HFF-Myc (cell line): ENCODE measurements around the gene TSPAN4.

ENCODE experiments used
- DNase-seq: peaks from one replicate; pipeline ENCODE4 v3.0.0-alpha.2; 2011; ENCODE audit warnings: low read depth; ENCODE audit errors: extremely low read depth
- H3K4me3 ChIP-seq: replicated peaks from 2 replicates; pipeline ENCODE4 v1.5.1; 2011; ENCODE audit warnings: low read depth, mild to moderate bottlenecking, control low read depth, low read length
- CTCF ChIP-seq: IDR thresholded peaks from 2 replicates; pipeline ENCODE4 v1.5.1; 2012; ENCODE audit warnings: mild to moderate bottlenecking, low read depth, low read length, control low read depth; ENCODE audit errors: missing control alignments

The TSPAN4 gene

GRCh38 chr11:863910-864827, 21.5 kb downstream of the TSPAN4 start:
- no peak for DNase-seq
- TF ChIP-seq CTCF: no peak
- H3K4me3 ChIP-seq: no peak overlapping the region

GRCh38 chr11:864898-865297, 22.2 kb downstream of the TSPAN4 start:
- H3K4me3 ChIP-seq: no peak overlapping the region
- no peak for TF ChIP-seq CTCF
- DNase-seq: no peak

GRCh38 chr11:865462-866430, 23.1 kb downstream of the TSPAN4 start:
- H3K4me3 ChIP-seq: no peak overlapping the region
- no peak for DNase-seq
- no peak for TF ChIP-seq CTCF

GRCh38 chr11:866481-866880, 23.8 kb downstream of the TSPAN4 start:
- DNase-seq: no peak
- no peak overlapping the region for H3K4me3 ChIP-seq
- no peak for TF ChIP-seq CTCF

- H3K4me3 ChIP-seq: no peak overlapping the region
- TF ChIP-seq CTCF: no peak
- no peak for DNase-seq
These were observed 25.3 kb downstream of the TSPAN4 start for GRCh38 chr11:867856-868358.

GRCh38 chr11:868394-868793, 25.7 kb downstream of the TSPAN4 start:
- no peak for TF ChIP-seq CTCF
- no peak for DNase-seq

More at GRCh38 chr11:868394-868793, 25.7 kb downstream of the TSPAN4 start:
- no peak overlapping the region for H3K4me3 ChIP-seq
